Amniotic epithelial cell (primary cell): Measurements from ENCODE around the gene CDC42EP1.
"Not testable (repeated sequence)": the region's sequence is repeated elsewhere in the genome, so short reads cannot be mapped to it uniquely, and the experiment has no call there.

Experiments
- DNase-seq: peaks from one replicate; pipeline ENCODE4 v3.0.0-alpha.2; 2010; ENCODE audit warnings: low read depth

CDC42EP1 gene

DNA sequence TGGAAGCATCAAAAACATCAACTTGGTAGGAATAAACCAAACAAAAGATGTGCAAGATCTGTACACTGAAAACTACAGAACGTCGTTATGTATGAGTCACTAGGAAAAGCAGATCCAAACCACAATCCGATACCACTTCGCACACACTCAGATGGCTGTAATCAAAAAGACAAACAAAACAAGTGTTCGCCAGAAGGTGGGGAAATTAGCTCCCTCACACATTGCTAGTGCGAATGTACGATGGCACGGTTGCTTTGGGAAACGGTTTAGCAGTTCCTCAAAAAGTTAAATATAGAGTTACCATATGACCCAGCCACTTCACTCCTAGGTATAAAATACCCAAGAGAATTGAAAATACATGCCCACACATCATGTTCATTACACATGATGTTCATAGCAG lies 26.3 kb upstream of the CDC42EP1 start:
- peak; percentile 83 for DNase-seq

DNA sequence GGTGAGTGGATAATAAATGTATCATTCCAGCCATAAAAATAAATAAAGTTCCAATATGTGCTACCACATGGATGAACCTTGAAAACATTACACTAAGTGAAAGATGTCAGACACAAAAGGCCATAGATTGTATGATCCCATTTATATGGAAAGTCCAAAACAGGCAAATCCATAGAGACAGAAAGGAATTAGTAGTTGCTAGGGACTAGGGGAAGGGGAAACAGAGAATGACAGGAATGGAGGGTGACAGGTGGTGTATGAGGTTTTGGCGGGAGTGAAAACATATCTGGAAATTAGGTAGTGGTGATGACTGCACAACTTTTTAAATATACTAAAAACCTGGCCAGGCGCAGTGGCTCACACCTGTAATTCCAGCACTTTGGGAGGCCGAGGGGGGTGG lies 25.8 kb upstream of the CDC42EP1 start:
- DNase-seq = no peak

GRCh38 chr22:37535159-37535558 lies 25.1 kb upstream of the CDC42EP1 start:
- no peak for DNase-seq

- DNase-seq = peak; percentile 91
Measured at GRCh38 chr22:37538590-37539357, 21.5 kb upstream of the CDC42EP1 start.

DNA sequence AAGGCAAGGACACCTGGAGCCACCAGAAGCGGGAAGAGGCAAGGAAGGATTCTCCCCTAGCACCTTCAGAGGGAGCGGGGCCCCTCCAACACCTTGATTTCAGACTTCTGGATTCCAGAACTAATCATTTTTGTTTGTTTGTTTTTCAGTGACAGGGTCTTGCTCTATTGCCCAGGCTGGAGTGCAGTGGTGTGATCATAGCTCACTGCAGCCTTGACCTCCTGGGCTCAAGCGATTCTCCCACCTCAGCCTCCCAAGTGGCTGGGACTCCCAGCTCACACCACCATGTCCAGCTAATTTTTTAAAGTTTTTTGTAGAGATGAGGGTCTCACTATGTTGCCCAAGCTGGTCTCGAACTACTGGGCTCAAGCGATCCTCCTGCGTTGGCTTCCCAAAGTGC lies 20.5 kb upstream of the CDC42EP1 start:
- not testable (repeated sequence) for DNase-seq

DNA sequence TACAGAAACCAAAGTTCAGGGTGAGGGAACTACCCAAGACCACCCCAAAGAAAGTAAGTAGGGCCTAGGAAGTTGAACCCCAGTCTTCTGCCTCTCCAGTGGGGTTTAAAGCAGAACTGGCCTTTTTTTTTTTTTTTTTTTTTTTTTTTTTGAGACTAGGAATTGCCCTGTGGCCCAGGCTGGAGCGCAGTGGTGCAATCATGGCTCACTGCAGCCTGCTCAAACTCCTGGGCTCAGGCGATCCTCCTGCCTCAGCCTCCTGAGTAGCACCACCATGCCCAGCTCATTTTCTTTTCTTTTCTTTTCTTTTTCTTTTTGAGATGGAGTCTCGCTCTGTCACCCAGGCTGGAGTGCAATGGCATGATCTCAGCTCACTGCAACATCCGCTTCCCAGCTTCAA lies 17.9 kb upstream of the CDC42EP1 start:
- not testable (repeated sequence) for DNase-seq

- no peak for DNase-seq
Measured at GRCh38 chr22:37542959-37543358, 17.3 kb upstream of the CDC42EP1 start.

GRCh38 chr22:37544955-37545702 lies 15.2 kb upstream of the CDC42EP1 start:
- DNase-seq = peak; percentile 58

GRCh38 chr22:37545703-37546436 lies 14.4 kb upstream of the CDC42EP1 start:
- peak; percentile 99 for DNase-seq

- peak; percentile 94 for DNase-seq
Measured at GRCh38 chr22:37546437-37547250, 13.6 kb upstream of the CDC42EP1 start.

- DNase-seq = peak; percentile 48
Measured at GRCh38 chr22:37547251-37547741, 13.0 kb upstream of the CDC42EP1 start.

- peak; percentile 89 for DNase-seq
Measured at GRCh38 chr22:37549704-37550059, 10.6 kb upstream of the CDC42EP1 start.

GRCh38 chr22:37550921-37551320 lies 9.4 kb upstream of the CDC42EP1 start:
- DNase-seq = peak; percentile 43

- DNase-seq = no peak
Measured at GRCh38 chr22:37551981-37552380, 8.3 kb upstream of the CDC42EP1 start.

DNA sequence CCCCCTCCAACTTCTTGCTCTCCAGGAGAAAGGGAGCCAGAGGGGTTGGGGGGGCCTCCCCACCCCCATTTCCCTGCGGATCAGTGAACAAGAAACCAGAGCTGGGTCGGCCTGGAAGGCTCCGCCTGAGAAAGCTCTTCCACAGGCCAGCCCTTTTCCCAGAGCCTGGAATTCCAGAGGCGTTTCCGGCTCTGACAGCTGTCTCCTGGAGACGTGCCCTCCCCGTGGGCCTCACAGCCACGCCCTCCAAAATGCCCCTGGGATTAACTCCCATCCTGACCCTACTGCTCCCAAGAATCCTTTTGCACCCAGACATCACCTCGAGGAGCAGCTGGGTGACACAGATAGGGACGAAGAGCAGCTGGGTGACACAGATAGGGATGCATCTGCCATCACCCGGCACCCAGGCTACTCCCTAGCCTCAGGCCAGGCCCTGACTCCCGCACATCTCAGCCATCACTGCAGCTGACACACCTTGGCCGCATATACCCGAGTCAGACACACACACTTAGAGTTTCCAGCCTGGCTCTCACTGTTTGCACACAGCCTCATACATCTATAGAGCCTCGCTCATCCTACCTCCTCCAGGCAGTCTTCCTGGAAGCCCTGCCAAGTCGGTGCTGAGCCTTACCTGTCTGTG lies 7.6 kb upstream of the CDC42EP1 start:
- DNase-seq = peak; percentile 68

GRCh38 chr22:37553725-37554124 lies 6.6 kb upstream of the CDC42EP1 start:
- no peak for DNase-seq

- DNase-seq = no peak
Measured at GRCh38 chr22:37555029-37555428, 5.3 kb upstream of the CDC42EP1 start.

DNA sequence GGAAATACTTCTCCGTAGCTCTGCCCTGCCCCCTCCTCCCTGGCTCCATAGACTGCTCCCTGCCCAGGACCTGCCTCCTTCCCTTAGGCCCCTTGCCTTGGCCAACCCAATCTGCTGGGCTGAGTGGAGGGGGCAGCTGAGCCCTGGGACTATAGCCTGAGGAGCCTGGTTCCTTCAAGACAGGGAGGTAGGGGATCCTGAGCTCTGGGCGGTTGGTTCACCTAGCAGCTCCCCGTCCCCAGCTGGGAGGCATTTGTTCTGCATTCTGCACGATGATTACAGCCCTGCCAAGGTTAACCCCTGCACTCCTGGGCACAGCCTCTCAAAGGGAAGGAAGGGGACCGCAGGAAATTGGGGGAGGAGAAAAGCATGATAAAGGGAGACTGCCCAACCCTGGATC lies 3.6 kb upstream of the CDC42EP1 start:
- no peak for DNase-seq

DNA sequence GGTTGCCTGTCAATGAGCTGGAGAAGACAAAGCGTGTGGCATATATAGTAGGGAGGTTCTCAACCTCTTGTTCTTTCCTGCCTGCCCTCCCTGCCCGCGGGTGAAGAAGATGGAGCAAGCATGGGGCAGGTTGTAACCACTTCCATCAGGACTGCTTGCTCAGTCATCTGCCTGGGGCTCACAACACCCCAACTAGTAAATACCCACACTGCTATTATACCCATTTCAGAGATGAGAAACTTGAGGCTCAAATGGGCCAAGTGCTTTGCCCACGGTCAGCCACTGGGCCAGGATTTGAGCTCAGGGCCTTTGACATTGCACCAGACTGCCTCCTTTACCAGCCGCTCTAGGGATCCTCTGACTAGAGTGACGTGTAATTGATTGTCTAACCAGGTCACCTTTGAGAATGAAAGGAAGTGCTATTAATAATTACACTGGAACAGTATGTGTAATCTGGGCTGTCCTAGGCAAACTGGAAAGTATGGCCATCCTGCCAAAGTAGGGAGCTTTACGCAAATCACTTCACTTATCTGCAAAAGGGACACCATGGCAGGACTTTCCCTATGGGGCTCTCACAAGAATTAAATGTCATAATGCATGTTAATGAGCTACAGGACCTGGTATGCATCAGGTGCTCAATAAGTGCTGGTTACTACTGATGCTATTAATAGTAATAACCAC lies 2.8 kb upstream of the CDC42EP1 start:
- no peak for DNase-seq

DNA sequence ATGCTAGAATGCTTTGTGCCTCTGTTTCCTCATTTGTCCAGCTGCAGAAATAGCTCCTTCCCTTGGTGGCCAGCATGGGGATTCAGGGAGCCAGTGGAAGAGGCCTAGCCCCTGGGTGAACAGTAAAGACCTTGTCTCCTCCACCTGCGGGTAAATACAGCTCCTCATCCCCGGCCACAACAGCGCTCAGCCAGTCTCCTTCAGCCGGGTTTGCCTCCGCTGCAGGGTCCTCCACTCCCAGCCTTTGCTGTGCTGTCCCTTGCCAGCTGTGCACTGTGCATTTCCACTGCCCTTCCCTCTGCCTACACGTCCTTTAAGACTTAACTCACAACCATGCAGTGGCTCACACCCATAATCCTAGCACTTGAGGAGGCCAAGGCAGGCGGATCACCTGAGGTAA lies 1.5 kb upstream of the CDC42EP1 start:
- DNase-seq = no peak

- DNase-seq = no peak
Measured at GRCh38 chr22:37559521-37559900, 769 bp upstream of the CDC42EP1 start.
